Measurements from ENCODE around the gene ROR2.

DNA sequence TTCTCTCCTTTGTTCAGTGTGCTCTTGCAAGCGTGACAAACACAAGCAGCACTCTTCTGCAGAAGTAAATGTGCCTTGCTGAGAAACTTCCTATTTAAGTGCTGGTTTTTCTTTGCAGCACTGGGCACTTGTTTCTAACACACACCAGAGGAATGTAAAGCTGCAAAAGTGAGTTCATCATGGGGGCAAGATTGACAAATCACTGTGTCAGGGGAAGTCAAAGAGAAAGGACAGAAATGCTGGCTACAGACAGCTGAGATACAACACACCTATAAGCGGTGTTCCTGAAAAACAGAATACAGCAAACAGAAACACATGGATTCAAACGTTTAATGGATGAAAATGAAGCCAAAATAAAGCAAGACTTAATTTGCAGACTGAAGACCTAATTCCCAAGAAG is 19.6 kb downstream of the ROR2 start:
- TF ChIP-seq CEBPB (IDR thresholded peaks at IDR 0.05) (no peak), YY1 (IDR thresholded peaks at IDR 0.05; ENCODE audit: low read depth) (no peak), RAD21 (IDR thresholded peaks at IDR 0.05; ENCODE audit: low read depth) (no peak)
- TF ChIP-seq, protein P1, sequence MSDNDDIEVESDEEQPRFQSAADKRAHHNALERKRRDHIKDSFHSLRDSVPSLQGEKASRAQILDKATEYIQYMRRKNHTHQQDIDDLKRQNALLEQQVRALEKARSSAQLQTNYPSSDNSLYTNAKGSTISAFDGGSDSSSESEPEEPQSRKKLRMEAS (IDR thresholded peaks at IDR 0.05), result no peak

Measured in Ishikawa (cell line).